ENCODE measurements around the gene DNAJC5G.

DNAJC5G gene

GRCh38 chr2:27275211-27276150, at the start of gene DNAJC5G:
DNAJC5G (plus strand) TSS chr2:27275433; CDS start chr2:27276729, 1,296 bp downstream.
- no peak for DNase-seq (ENCODE audit: low read depth)

- no peak for DNase-seq (ENCODE audit: low read depth)
Observed at GRCh38 chr2:27225526-27225925, 49.7 kb upstream of the DNAJC5G start.

GRCh38 chr2:27227501-27227900, 47.7 kb upstream of the DNAJC5G start:
- DNase-seq (ENCODE audit: low read depth), result no peak

- DNase-seq (ENCODE audit: low read depth), result no peak
Observed at GRCh38 chr2:27231921-27232320, 43.3 kb upstream of the DNAJC5G start.

- no peak for DNase-seq (ENCODE audit: low read depth)
Observed at GRCh38 chr2:27233341-27233740, 41.9 kb upstream of the DNAJC5G start.

- DNase-seq (ENCODE audit: low read depth), result no peak
Observed at GRCh38 chr2:27236136-27236535, 39.1 kb upstream of the DNAJC5G start.

- no peak for DNase-seq (ENCODE audit: low read depth)
Observed at GRCh38 chr2:27236626-27237025, 38.6 kb upstream of the DNAJC5G start.

- DNase-seq (ENCODE audit: low read depth), result no peak
Observed at GRCh38 chr2:27237341-27237945, 37.8 kb upstream of the DNAJC5G start.

- DNase-seq (ENCODE audit: low read depth), result no peak
Observed at GRCh38 chr2:27238976-27239375, 36.3 kb upstream of the DNAJC5G start.

GRCh38 chr2:27240406-27240805, 34.8 kb upstream of the DNAJC5G start:
- no peak for DNase-seq (ENCODE audit: low read depth)

- DNase-seq (ENCODE audit: low read depth), result no peak
Observed at GRCh38 chr2:27241761-27242613, 33.2 kb upstream of the DNAJC5G start.

- DNase-seq (ENCODE audit: low read depth), result no peak
Observed at GRCh38 chr2:27242614-27242951, 32.6 kb upstream of the DNAJC5G start.

GRCh38 chr2:27243391-27244130, 31.7 kb upstream of the DNAJC5G start:
- DNase-seq (ENCODE audit: low read depth), result no peak

- no peak for DNase-seq (ENCODE audit: low read depth)
Observed at GRCh38 chr2:27245116-27245515, 30.1 kb upstream of the DNAJC5G start.

GRCh38 chr2:27245626-27246025, 29.6 kb upstream of the DNAJC5G start:
- DNase-seq (ENCODE audit: low read depth), result no peak

- DNase-seq (ENCODE audit: low read depth), result no peak
Observed at GRCh38 chr2:27247893-27248292, 27.3 kb upstream of the DNAJC5G start.

- no peak for DNase-seq (ENCODE audit: low read depth)
Observed at GRCh38 chr2:27249159-27249890, 25.9 kb upstream of the DNAJC5G start.

- no peak for DNase-seq (ENCODE audit: low read depth)
Observed at GRCh38 chr2:27249891-27250651, 25.2 kb upstream of the DNAJC5G start.

GRCh38 chr2:27250652-27251379, 24.4 kb upstream of the DNAJC5G start:
- no peak for DNase-seq (ENCODE audit: low read depth)

GRCh38 chr2:27251766-27252165, 23.5 kb upstream of the DNAJC5G start:
- DNase-seq (ENCODE audit: low read depth), result no peak

Data from GM04504 (cell line).